ENCODE measurements around the gene CADPS. TPM values are rescaled to one million over a fixed set of nuclear protein-coding genes. Genes with fewer than 3 reads are reported as not detected.

CADPS gene
- polyA plus RNA-seq, 1 donor from 2014 or later = 118 TPM

DNA sequence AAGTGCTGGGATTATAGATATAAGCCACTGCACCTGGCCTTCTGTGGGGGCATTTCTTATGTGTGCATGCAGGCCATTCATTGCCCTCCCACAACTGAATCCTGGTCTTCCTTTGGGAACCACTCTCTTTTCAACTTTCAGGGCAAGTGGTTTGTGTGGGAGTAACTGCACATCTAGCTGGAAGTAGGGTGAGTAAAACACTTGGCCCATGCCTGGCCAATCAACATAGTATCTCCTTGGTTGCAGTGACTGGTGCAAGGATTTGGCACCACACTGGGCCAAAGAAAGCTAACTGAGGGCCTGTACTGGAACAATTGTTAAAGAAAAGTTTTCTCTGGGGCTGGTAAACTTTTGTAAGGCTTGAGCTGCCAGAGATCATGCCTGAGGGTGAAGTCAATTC, 312.6 kb downstream of the CADPS start:
- H3K4me3 ChIP-seq (ENCODE audit: low read length) = no peak overlapping the region
- H3K9me2 ChIP-seq (ENCODE audit: insufficient read depth, low read length) = no peaks in the 10 kb centered on the region
- H4K20me1 ChIP-seq (ENCODE audit: insufficient read depth) = no peaks in the 10 kb centered on the region
- H3K9ac ChIP-seq (ENCODE audit: low read length) = no peak overlapping the region
- TF ChIP-seq, protein P1, sequence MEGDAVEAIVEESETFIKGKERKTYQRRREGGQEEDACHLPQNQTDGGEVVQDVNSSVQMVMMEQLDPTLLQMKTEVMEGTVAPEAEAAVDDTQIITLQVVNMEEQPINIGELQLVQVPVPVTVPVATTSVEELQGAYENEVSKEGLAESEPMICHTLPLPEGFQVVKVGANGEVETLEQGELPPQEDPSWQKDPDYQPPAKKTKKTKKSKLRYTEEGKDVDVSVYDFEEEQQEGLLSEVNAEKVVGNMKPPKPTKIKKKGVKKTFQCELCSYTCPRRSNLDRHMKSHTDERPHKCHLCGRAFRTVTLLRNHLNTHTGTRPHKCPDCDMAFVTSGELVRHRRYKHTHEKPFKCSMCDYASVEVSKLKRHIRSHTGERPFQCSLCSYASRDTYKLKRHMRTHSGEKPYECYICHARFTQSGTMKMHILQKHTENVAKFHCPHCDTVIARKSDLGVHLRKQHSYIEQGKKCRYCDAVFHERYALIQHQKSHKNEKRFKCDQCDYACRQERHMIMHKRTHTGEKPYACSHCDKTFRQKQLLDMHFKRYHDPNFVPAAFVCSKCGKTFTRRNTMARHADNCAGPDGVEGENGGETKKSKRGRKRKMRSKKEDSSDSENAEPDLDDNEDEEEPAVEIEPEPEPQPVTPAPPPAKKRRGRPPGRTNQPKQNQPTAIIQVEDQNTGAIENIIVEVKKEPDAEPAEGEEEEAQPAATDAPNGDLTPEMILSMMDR (IDR thresholded peaks at IDR 0.05; ENCODE audit: poor library complexity, severe bottlenecking) = no peak
- H3K27me3 ChIP-seq (ENCODE audit: insufficient read depth, low read depth, low read length) = no peaks in the 10 kb centered on the region
- H3F3A ChIP-seq (ENCODE audit: insufficient read depth, low read length, poor library complexity, severe bottlenecking) = no peaks in the 10 kb centered on the region
- no peaks in the 10 kb centered on the region for H3K36me3 ChIP-seq (ENCODE audit: insufficient read depth, low read length)
- H2AFZ ChIP-seq (ENCODE audit: low read depth, low read length) = no peak overlapping the region
- H3K27ac ChIP-seq (ENCODE audit: low read length) = no peak overlapping the region
- no peaks in the 10 kb centered on the region for H3K79me2 ChIP-seq (replicated peaks; ENCODE audit: insufficient read depth, low read length)
- no peak overlapping the region for H3K4me2 ChIP-seq (ENCODE audit: low read length)
- no peaks in the 10 kb centered on the region for H3K9me3 ChIP-seq (ENCODE audit: low read length)

DNA sequence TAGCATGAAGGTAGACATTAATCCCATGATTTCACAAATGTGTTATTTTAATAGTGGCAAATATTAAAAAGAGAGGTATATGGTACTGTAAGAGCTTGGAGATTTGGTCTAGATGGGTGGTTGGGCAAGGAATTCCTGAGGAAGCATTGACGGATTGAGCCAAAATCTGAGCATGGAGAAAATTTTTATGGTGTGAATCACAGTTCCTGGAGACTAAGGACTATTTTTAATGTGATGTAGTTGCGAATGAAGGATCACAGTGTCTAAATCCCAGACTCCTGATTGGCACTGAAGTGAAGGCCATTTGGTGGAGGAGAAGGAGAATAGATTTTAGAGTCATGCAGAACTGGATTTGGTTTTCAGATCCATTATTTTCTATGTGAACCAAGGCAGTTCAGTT, 313.2 kb downstream of the CADPS start:
- Histone ChIP-seq H3K9me2 (ENCODE audit: insufficient read depth, low read length) (no peaks in the 10 kb centered on the region), H3K79me2 (replicated peaks; ENCODE audit: insufficient read depth, low read length) (no peaks in the 10 kb centered on the region), H2AFZ (ENCODE audit: low read depth, low read length) (no peak overlapping the region), H3K27me3 (ENCODE audit: insufficient read depth, low read depth, low read length) (no peaks in the 10 kb centered on the region), H3K36me3 (ENCODE audit: insufficient read depth, low read length) (no peaks in the 10 kb centered on the region), H3K4me3 (ENCODE audit: low read length) (no peak overlapping the region), H3K27ac (ENCODE audit: low read length) (no peak overlapping the region), H3K9ac (ENCODE audit: low read length) (no peak overlapping the region), H3K9me3 (ENCODE audit: low read length) (no peaks in the 10 kb centered on the region), H3K4me2 (ENCODE audit: low read length) (no peak overlapping the region), H3F3A (ENCODE audit: insufficient read depth, low read length, poor library complexity, severe bottlenecking) (no peaks in the 10 kb centered on the region), H4K20me1 (ENCODE audit: insufficient read depth) (no peaks in the 10 kb centered on the region)
- TF ChIP-seq TAF1 (IDR thresholded peaks at IDR 0.05; ENCODE audit: low read depth) (no peak), EZH2 (IDR thresholded peaks at IDR 0.05; ENCODE audit: borderline replicate concordance, insufficient read depth, low read length, poor library complexity, severe bottlenecking) (no peak), EP300 (conservative IDR thresholded peaks at IDR 0.05; ENCODE audit: poor library complexity, severe bottlenecking) (no peak), SMC3 (conservative IDR thresholded peaks at IDR 0.05; ENCODE audit: poor library complexity) (no peak), POLR2AphosphoS5 (IDR thresholded peaks at IDR 0.05) (no peak), MXI1 (conservative IDR thresholded peaks at IDR 0.05; ENCODE audit: poor library complexity, severe bottlenecking) (no peak), RAD21 (conservative IDR thresholded peaks at IDR 0.05) (no peak)
- TF ChIP-seq, protein P2, sequence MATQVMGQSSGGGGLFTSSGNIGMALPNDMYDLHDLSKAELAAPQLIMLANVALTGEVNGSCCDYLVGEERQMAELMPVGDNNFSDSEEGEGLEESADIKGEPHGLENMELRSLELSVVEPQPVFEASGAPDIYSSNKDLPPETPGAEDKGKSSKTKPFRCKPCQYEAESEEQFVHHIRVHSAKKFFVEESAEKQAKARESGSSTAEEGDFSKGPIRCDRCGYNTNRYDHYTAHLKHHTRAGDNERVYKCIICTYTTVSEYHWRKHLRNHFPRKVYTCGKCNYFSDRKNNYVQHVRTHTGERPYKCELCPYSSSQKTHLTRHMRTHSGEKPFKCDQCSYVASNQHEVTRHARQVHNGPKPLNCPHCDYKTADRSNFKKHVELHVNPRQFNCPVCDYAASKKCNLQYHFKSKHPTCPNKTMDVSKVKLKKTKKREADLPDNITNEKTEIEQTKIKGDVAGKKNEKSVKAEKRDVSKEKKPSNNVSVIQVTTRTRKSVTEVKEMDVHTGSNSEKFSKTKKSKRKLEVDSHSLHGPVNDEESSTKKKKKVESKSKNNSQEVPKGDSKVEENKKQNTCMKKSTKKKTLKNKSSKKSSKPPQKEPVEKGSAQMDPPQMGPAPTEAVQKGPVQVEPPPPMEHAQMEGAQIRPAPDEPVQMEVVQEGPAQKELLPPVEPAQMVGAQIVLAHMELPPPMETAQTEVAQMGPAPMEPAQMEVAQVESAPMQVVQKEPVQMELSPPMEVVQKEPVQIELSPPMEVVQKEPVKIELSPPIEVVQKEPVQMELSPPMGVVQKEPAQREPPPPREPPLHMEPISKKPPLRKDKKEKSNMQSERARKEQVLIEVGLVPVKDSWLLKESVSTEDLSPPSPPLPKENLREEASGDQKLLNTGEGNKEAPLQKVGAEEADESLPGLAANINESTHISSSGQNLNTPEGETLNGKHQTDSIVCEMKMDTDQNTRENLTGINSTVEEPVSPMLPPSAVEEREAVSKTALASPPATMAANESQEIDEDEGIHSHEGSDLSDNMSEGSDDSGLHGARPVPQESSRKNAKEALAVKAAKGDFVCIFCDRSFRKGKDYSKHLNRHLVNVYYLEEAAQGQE (IDR thresholded peaks at IDR 0.05; ENCODE audit: borderline replicate concordance) = no peak
- TF ChIP-seq, protein P1 (IDR thresholded peaks at IDR 0.05; ENCODE audit: poor library complexity, severe bottlenecking) = no peak

Data from neural cell (in vitro differentiated cells).